HL-60 (cell line): ENCODE results near the gene ARMC7.

ENCODE experiments used
- GABPA ChIP-seq: IDR thresholded peaks from 2 replicates; pipeline ENCODE4 v1.6.1; 2012; ENCODE audit warnings: low read depth
- POLR2AphosphoS5 ChIP-seq: IDR thresholded peaks from 2 replicates; pipeline ENCODE4 v1.6.1; 2012; ENCODE audit warnings: low read depth
- TF ChIP-seq, protein P1 (sequence below): IDR thresholded peaks from one replicate; pipeline ENCODE4 v1.5.1; 2011; ENCODE audit warnings: low read length, control low read depth, inconsistent platforms; ENCODE audit not compliant: insufficient read depth
- TF ChIP-seq, protein P2 (sequence below): IDR thresholded peaks from 2 replicates; pipeline ENCODE4 v1.6.1; 2012; ENCODE audit warnings: low read depth; ENCODE audit not compliant: insufficient replicate concordance

GRCh38 chr17:75077072-75077495 lies 32.7 kb upstream of the ARMC7 start:
- TF ChIP-seq, protein P1, sequence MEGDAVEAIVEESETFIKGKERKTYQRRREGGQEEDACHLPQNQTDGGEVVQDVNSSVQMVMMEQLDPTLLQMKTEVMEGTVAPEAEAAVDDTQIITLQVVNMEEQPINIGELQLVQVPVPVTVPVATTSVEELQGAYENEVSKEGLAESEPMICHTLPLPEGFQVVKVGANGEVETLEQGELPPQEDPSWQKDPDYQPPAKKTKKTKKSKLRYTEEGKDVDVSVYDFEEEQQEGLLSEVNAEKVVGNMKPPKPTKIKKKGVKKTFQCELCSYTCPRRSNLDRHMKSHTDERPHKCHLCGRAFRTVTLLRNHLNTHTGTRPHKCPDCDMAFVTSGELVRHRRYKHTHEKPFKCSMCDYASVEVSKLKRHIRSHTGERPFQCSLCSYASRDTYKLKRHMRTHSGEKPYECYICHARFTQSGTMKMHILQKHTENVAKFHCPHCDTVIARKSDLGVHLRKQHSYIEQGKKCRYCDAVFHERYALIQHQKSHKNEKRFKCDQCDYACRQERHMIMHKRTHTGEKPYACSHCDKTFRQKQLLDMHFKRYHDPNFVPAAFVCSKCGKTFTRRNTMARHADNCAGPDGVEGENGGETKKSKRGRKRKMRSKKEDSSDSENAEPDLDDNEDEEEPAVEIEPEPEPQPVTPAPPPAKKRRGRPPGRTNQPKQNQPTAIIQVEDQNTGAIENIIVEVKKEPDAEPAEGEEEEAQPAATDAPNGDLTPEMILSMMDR = no peak
- TF ChIP-seq POLR2AphosphoS5 (no peak), GABPA (no peak)
- TF ChIP-seq, protein P2, sequence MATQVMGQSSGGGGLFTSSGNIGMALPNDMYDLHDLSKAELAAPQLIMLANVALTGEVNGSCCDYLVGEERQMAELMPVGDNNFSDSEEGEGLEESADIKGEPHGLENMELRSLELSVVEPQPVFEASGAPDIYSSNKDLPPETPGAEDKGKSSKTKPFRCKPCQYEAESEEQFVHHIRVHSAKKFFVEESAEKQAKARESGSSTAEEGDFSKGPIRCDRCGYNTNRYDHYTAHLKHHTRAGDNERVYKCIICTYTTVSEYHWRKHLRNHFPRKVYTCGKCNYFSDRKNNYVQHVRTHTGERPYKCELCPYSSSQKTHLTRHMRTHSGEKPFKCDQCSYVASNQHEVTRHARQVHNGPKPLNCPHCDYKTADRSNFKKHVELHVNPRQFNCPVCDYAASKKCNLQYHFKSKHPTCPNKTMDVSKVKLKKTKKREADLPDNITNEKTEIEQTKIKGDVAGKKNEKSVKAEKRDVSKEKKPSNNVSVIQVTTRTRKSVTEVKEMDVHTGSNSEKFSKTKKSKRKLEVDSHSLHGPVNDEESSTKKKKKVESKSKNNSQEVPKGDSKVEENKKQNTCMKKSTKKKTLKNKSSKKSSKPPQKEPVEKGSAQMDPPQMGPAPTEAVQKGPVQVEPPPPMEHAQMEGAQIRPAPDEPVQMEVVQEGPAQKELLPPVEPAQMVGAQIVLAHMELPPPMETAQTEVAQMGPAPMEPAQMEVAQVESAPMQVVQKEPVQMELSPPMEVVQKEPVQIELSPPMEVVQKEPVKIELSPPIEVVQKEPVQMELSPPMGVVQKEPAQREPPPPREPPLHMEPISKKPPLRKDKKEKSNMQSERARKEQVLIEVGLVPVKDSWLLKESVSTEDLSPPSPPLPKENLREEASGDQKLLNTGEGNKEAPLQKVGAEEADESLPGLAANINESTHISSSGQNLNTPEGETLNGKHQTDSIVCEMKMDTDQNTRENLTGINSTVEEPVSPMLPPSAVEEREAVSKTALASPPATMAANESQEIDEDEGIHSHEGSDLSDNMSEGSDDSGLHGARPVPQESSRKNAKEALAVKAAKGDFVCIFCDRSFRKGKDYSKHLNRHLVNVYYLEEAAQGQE = no peak
